NCI-H82 (cell line): ENCODE data around the gene IL11RA.
A peak's percentile ranks its signal among the peaks of the same experiment; 100 is the strongest.

Source experiments
- DNase-seq: peaks from one replicate; lab custom pipeline; 2025; lab: John Stamatoyannopoulos, UW

IL11RA gene

GRCh38 chr9:34654323-34655051, 2.5 kb downstream of the IL11RA start:
- peak; percentile 90 for DNase-seq

DNA sequence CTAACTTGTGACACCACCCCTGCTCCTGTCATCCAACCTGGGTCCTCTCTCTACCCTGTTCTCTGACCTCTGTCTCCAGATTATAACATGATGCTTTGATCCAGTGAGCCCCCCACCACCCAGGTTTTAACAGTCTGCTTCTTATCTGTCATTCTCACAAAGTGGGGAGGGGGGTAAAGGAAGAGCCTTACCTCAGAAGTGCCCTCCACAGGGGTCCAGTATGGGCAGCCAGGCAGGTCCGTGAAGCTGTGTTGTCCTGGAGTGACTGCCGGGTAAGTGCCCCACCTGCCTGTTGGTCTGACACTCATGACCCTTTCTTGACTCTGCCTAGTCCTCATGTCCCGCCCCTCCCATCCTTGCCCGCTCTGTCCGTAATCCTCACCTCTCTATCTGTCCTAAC, 3.4 kb downstream of the IL11RA start:
- DNase-seq = no peak

- DNase-seq = no peak
Measured at GRCh38 chr9:34656992-34657391, 5.0 kb downstream of the IL11RA start.

DNA sequence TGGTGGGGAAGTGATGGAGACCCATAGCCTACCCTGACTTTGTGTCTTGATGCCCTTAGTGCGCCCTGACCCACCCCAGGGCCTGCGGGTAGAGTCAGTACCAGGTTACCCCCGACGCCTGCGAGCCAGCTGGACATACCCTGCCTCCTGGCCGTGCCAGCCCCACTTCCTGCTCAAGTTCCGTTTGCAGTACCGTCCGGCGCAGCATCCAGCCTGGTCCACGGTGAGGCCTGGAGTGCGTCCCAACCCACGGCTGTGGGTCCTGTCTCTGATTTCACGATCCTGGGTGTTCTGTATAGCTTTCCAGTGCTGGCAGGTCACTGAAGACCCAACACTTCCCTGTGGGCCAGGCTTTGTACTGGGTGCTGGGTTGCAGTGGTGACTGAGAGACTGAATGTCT, 6.5 kb downstream of the IL11RA start:
- DNase-seq = no peak

- no peak for DNase-seq
Measured at GRCh38 chr9:34659592-34660253, 7.7 kb downstream of the IL11RA start.

DNA sequence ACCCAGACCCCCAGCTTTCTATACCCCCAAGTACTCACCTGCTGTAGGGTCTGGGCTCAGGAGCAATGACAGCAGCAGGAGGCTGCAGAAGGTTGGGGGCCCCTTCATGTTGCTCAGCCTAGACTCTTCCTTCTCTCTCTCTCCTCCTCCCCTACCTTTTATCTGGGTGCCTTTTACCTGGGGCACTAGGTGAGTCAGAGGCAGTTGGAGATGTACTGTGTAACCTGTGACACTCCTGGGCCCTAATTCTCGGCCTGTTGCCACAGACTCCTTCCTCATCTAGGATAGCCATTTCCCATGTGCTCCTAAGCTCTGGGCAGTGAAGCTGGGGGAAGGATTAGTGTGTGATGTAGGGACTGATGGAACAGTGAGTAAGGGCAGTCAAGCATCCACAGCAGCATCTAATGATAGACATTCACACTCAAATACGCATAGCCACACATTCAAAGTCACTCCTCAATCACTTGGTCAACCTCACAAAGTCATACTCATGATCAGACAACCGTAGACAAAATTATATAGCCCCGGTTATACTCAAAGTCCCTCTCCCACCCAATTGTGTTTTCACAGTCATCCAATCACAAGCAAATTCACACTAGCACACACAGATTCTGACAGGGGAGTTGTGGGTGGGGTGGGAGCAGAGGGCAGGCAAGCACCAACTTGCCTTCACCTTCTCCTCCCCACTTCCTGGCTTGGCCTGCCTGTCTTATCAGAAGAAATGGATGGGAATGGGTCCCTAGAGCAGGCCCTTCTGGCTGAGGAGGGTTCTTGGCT, 10.7 kb downstream of the IL11RA start, which contains the start of gene CCL27:
CCL27 (minus strand) TSS at position 132 of the 777 bp plus-strand sequence; CDS start at position 108, 24 bp downstream.
- DNase-seq = peak; percentile 43

DNA sequence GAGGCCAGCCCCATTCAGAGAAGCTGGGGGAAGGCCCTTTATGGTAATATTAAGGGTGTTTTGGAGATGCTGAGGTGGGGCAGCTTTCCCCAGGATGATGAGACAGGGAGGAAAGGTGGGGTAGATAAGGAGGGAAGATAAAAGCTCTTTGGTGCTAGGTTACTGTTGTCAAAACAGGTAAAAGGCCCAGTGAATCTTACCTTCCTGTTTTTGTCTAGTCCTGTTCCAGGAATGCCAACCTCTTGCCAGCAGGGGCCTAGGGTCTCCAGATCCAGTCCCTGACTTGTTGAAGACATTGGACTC, 11.3 kb downstream of the IL11RA start:
- DNase-seq = no peak

DNA sequence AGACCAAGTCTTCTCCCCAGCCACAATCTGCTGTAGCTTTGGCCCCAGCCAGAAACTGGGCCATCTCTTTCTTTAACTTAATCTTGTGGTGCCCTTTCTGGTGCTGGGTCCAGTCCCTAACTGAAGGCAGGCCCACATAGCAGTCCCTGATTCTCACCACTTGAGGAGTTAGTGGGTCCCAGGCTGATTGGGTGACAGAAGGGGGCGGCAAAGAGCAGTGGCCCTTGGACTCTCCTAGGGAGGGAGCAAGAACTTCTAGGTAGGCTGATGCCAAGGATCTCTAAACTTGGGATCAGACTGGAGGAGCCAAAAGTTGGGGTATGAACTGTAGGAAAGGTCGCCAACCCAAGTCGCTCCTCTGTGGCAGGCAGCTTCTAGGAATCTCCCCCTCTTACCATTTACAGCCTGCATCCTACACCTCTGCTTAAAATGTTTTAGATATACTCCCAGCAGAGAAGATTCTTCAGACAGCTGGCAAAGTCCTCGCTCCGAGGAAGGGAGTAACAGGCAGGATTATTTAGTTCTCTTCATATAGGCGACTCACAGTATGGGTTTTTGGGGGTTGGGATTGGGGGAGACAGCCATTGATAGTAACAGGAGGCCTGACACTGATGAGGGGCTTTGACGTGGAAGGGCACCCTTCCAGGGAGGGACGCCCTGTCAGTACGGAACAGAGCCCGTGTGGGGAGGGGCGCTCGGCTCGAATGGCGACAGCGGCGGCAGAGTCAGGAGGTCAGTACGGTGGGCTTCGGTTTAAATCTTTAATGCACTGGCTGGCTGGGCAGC, 12.5 kb downstream of the IL11RA start:
- peak; percentile 86 for DNase-seq

- no peak for DNase-seq
Measured at GRCh38 chr9:34665067-34665380, 13.0 kb downstream of the IL11RA start.

DNA sequence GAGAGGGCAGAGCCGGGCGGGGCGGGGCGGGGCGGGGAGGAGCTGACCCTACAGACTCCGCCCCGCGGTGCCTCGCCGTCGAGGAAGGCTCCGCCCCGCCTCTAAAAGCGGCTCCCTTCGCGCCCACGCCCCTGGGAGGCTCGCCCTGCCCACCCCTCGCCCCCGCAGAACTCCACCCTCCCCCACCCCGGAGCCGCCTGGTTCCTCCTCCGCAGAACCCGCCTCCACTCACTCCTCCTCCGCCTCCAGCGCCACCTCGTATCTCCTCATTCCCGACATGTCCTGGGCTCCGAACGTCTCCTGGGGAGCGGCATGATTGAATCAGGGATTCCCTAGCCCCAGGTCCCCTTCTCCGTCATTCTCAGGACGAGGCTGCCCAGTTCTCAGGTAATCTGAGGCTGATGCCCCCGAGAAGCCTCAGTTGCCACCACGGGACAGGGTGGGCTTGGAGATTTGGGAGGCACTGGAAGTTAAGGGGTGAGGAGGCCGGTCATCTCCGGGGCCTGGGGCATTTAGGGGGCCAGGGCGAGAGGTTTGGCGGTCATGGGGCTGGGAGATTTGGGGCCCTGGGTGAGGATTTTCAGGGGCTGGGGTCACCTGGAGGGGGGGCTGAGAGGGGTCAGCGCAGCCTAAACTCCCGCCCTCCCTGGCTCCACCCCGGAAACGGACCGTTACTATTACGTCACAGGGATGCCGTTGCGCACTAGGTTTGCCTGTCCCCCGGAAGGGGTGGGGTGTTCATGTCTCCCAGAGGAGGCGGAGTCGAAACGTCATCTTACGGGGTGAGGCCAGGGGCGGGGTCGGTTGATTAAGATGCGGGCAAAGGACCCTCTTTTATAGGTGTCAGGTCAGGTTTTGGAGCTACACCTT, 13.6 kb downstream of the IL11RA start:
- peak; percentile 96 for DNase-seq

GRCh38 chr9:34669809-34670562, 18.0 kb downstream of the IL11RA start:
- DNase-seq = no peak

DNA sequence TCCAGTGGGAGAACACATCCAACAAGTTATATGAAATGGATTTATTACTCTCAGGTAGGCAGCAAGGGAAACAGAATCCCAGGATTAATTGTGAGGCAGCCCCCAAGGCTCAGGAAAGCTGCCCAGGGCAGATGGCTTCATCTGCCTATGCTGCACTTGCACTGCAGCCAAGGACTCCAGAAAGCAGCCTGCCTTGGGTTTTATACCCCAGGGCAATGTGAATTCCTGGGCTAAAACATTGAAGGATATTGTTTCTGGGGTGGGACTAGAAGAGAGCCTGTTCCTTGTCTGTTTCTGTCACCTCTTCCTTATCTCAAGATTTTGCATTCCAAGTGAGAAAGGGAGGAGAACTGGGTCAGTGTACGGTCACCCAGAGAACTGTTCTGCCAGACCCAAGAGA, 19.3 kb downstream of the IL11RA start:
- DNase-seq = peak; percentile 12

GRCh38 chr9:34674440-34674839, 22.5 kb downstream of the IL11RA start:
- DNase-seq = no peak

DNA sequence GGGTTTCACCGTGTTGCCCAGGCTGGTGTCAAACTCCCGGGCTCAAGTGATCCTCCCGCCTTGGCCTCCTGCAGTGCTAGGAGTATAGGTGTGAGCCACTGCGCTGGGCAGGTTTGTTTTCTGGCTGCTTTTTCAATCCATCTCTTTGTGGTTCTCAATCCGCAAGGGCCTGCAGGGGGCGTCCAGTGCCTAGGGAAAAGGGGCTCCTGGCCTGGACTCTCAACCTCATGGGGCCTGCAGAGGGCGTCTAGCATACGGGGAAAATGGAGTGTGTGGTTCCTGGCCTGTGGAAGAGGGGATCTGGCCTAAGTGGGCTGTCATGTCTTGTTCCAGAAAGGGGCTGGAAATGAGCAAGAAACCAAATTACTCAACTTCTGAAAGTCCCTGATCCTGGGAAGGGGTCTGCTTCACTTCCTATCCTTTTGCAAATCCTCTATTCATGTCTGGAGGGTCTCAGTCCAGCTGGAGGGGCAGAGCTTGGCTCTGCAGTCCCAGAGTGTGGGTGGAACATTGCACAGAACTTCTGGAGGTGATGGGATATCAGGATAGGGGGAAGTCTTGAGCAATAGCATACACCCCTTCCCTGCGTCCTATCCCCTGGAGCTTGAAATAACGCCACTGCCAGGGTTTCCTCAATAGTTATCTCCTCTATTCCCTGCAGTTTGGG, 23.2 kb downstream of the IL11RA start:
- peak; percentile 92 for DNase-seq

- no peak for DNase-seq
Measured at GRCh38 chr9:34675869-34676268, 23.9 kb downstream of the IL11RA start.

- no peak for DNase-seq
Measured at GRCh38 chr9:34684145-34684544, 32.2 kb downstream of the IL11RA start.

DNA sequence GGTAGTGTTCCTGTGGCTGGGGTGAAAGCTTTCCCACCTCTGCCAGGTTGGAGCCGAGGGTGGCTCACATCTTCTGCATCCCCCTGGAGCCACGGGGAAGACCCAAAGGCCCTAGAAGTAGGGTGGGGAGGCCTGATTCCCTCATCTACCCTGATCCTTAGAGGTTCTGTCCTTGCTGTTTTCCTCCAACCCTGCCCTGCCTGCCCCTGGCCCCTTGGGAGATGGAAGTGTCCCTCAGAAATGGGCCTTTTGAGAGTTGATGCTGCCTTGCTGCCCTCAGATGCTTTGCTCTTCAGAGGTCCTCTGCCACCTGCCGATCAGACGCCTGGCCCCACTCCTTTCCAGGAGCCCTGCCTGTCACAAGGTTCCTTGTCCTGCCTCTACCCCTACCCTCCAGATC, 32.8 kb downstream of the IL11RA start:
- no peak for DNase-seq

DNA sequence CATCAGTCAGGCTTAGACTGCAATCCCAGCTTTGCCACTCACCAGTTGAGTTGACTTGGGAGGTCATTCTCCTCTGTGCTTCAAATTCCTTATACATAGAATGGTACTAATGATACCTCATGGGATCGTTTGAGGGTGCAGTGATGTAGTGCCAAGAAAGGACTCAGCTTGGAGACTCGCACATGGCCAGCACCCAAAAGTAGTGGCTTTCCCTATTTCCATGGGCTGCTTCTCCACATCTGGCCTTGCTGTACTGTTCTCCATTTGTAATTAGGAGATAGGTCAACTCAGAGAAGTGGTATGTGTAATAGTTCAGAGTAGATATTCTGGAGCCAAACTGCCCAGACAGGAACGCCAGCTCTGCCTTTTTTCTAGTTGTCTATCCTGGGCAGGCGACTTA, 33.6 kb downstream of the IL11RA start:
- DNase-seq = no peak

DNA sequence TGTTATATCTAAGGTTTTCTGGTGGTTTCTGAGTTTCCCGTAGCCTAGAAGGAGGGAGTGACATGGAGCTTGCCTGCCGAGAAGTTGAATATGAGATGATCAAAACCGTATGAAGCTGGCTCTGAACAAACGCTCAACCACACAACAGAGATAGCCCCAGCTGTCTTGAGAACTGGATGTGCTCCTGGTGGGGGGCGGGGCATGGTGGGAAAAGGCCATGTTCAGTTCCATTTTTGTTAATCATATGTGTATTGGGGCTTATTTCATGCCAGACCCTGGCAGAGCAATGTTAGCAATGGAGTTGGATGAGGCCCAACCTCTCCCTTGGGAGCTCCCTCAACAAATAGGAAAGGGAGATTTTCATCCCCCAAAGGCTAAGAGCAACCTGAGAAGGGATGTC, 34.2 kb downstream of the IL11RA start:
- no peak for DNase-seq

- DNase-seq = no peak
Measured at GRCh38 chr9:34686732-34687131, 34.7 kb downstream of the IL11RA start.
